Ishikawa (cell line): Measurements from ENCODE around the gene BORCS8.

Experiments
- CEBPB ChIP-seq: IDR thresholded peaks from 2 replicates; pipeline ENCODE4 v1.6.1; 2012
- CREB1 ChIP-seq: IDR thresholded peaks from 2 replicates; pipeline ENCODE4 v1.6.1; 2012; ENCODE audit warnings: low read depth
- EGR1 ChIP-seq: IDR thresholded peaks from 2 replicates; pipeline ENCODE4 v1.6.1; 2012
- EP300 ChIP-seq: IDR thresholded peaks from 2 replicates; pipeline ENCODE4 v1.6.1; 2012; ENCODE audit warnings: borderline replicate concordance
- FOXM1 ChIP-seq: IDR thresholded peaks from 2 replicates; pipeline ENCODE4 v1.6.1; 2012; ENCODE audit warnings: low read depth, borderline replicate concordance
- NFIC ChIP-seq: IDR thresholded peaks from 2 replicates; pipeline ENCODE4 v1.6.1; 2012
- RAD21 ChIP-seq: IDR thresholded peaks from 2 replicates; pipeline ENCODE4 v1.6.1; 2012; ENCODE audit warnings: low read depth
- REST ChIP-seq: IDR thresholded peaks from 2 replicates; pipeline ENCODE4 v1.6.1; 2012; ENCODE audit warnings: low read depth, mild to moderate bottlenecking
- TAF1 ChIP-seq: IDR thresholded peaks from 2 replicates; pipeline ENCODE4 v1.6.1; 2012; ENCODE audit warnings: low read depth, mild to moderate bottlenecking
- TCF12 ChIP-seq: IDR thresholded peaks from 2 replicates; pipeline ENCODE4 v1.6.1; 2012; ENCODE audit warnings: low read depth
- TEAD4 ChIP-seq: IDR thresholded peaks from 2 replicates; pipeline ENCODE4 v1.6.1; 2012
- USF1 ChIP-seq: IDR thresholded peaks from 2 replicates; pipeline ENCODE4 v1.6.1; 2012
- YY1 ChIP-seq: IDR thresholded peaks from 2 replicates; pipeline ENCODE4 v1.6.1; 2012; ENCODE audit warnings: low read depth
- ZBTB7A ChIP-seq: IDR thresholded peaks from 2 replicates; pipeline ENCODE4 v1.6.1; 2012; ENCODE audit warnings: low read depth
- TF ChIP-seq, protein P1 (sequence below): IDR thresholded peaks from 2 replicates; pipeline ENCODE4 v1.6.1; 2012

Gene BORCS8

DNA sequence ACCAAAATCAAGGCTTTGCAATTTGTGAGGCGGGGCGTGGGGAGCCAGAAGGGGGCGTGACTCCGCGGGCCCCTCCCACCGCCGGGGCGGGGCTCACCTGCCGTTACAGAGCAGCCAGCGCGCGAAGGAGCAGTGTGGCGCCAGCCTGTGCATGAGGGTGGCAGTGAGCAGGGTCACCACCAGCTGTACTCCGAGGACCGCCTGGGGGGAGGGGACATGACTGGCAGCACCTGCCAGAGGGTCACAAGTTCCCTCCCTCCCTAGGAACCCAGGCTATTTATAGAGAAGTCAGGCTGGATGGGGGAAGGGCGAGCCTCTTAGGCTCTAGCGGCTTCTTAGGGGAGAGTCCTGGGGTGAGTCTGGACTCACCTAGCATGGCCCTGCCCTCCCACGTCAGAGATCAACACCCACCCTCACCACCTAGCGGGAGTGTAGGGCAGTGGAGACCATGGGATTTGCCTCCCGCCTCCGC, 57.2 kb downstream of the BORCS8 start:
- no peak for TF ChIP-seq ZBTB7A
- no peak for TF ChIP-seq TCF12
- TF ChIP-seq YY1: no peak
- no peak for TF ChIP-seq EP300
- no peak for TF ChIP-seq EGR1
- TF ChIP-seq FOXM1: no peak
- no peak for TF ChIP-seq TAF1
- no peak for TF ChIP-seq CREB1
- TF ChIP-seq RAD21: no peak
- no peak for TF ChIP-seq NFIC
- TF ChIP-seq TEAD4: no peak
- TF ChIP-seq CEBPB: no peak
- TF ChIP-seq USF1: no peak
- TF ChIP-seq, protein P1, sequence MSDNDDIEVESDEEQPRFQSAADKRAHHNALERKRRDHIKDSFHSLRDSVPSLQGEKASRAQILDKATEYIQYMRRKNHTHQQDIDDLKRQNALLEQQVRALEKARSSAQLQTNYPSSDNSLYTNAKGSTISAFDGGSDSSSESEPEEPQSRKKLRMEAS: no peak
- no peak for TF ChIP-seq REST

- no peak for TF ChIP-seq EP300
- TF ChIP-seq USF1: no peak
- no peak for TF ChIP-seq REST
- no peak for TF ChIP-seq NFIC
- no peak for TF ChIP-seq YY1
These were observed 58.0 kb downstream of the BORCS8 start for GRCh38 chr19:19133985-19134384.

- TF ChIP-seq, protein P1: no peak
- TF ChIP-seq EGR1: no peak
- no peak for TF ChIP-seq REST
- TF ChIP-seq FOXM1: no peak
- no peak for TF ChIP-seq ZBTB7A
- TF ChIP-seq USF1: no peak
- TF ChIP-seq CREB1: no peak
- TF ChIP-seq CEBPB: no peak
- TF ChIP-seq YY1: no peak
- no peak for TF ChIP-seq TEAD4
These were observed 59.0 kb downstream of the BORCS8 start for GRCh38 chr19:19132912-19133311.

DNA sequence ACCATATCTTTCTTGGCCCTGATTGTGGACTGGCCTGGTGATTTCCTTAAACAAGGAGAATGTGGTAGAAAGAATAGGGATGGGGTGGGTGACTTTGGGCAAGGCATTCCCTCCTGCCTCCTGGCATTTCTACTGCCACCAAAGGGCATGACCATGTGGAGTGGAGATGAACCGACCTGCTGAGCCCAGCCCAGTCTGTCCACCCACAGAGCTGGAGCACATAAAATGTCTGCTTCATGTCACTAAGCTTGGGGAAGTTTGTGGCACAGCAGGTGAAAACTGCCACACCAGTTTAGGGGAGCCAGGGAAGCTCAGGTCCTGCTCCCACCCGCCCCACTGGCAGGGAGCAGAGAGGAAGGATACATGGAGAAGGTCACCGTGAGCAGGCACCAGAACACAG, 60.0 kb downstream of the BORCS8 start:
- TF ChIP-seq USF1 (no peak), TAF1 (no peak), CREB1 (no peak), YY1 (no peak), ZBTB7A (no peak), EGR1 (no peak)
